B cell (primary cell): ENCODE measurements around the gene CAMTA2. TPM values are rescaled to one million over a fixed set of nuclear protein-coding genes. Genes with fewer than 3 reads are reported as not detected.

ENCODE experiments used
- ATAC-seq: fragments of 200-7000 bp; cut with Tn5 transposase; one replicate; pipeline ENCODE4 v1.10.0; 2021; ENCODE audit warnings: low read depth, mild to moderate bottlenecking, moderate number of reproducible peaks, moderate library complexity
- CTCF ChIA-PET: fragments of 350-600 bp; sonication (Branson Sonifier 250); formaldehyde crosslinking; loops from one replicate; lab custom pipeline; 2021; ENCODE audit warnings: antibody characterized with exemption, inconsistent platforms; lab: Charles Lee
- POLR2A ChIA-PET: fragments of 350-600 bp; sonication (Branson Sonifier 250); formaldehyde crosslinking; loops from one replicate; lab custom pipeline; 2021; ENCODE audit warnings: antibody characterized with exemption; lab: Charles Lee
- DNase-seq: peaks from one replicate; pipeline ENCODE4 v3.0.0; 2013
- H2AFZ ChIP-seq: 2 replicates; pipeline ENCODE4 v1.6.1; 2012; ENCODE audit warnings: mild to moderate bottlenecking, low read depth, low read length; ENCODE audit not compliant: insufficient read depth, poor library complexity, severe bottlenecking
- H3K27ac ChIP-seq, 2 donors: 1 replicate in 1 of 2; 2 replicates in 1 of 2; pipeline ENCODE4 v1.5.1; 2012 to 2013; ENCODE audit warnings: low read length in 2 of 2, mild to moderate bottlenecking in 2 of 2, moderate library complexity in 1 of 2
- H3K27me3 ChIP-seq, 4 experiments: fragments of 200-600 bp in 1 of 4; sonication (generic) in 1 of 4; replicated peaks in 1 of 4; 1 replicate in 2 of 4; 2 replicates in 2 of 4; pipeline versions ENCODE4 v1.6.1 to v1.7.0; 2013 to 2016; ENCODE audit warnings: low read length in 3 of 4, mild to moderate bottlenecking in 2 of 4, mixed read lengths in 1 of 4, moderate library complexity in 1 of 4; ENCODE audit not compliant: insufficient read depth in 4 of 4, control insufficient read depth in 3 of 4; ENCODE audit errors: control extremely low read depth in 1 of 4
- H3K36me3 ChIP-seq, 2 experiments: replicated peaks in 1 of 2; 1 replicate in 1 of 2; 2 replicates in 1 of 2; pipeline versions ENCODE4 v1.6.1 to v1.7.1; 2013; ENCODE audit warnings: low read length in 1 of 2; ENCODE audit not compliant: insufficient read depth in 2 of 2, control insufficient read depth in 1 of 2; ENCODE audit errors: control extremely low read depth in 1 of 2, extremely low read depth in 1 of 2
- H3K4me1 ChIP-seq, 2 donors: fragments of 200-600 bp in 1 of 2; sonication (generic) in 1 of 2; 1 replicate in 1 of 2; 2 replicates in 1 of 2; pipeline versions ENCODE4 v1.5.1 to v1.6.1; 2013 to 2017; ENCODE audit warnings: low read length in 2 of 2; ENCODE audit not compliant: control insufficient read depth in 2 of 2, insufficient read depth in 2 of 2
- H3K4me2 ChIP-seq: replicated peaks from 2 replicates; pipeline ENCODE3; 2012; ENCODE audit warnings: mild to moderate bottlenecking, low read depth, low read length; ENCODE audit not compliant: poor library complexity, severe bottlenecking
- H3K4me3 ChIP-seq, 5 experiments: fragments of 200-600 bp in 1 of 5; sonication (generic) in 1 of 5; 1 replicate in 3 of 5; 2 replicates in 2 of 5; pipeline versions ENCODE4 v1.5.1 to v1.7.0; 2011 to 2016; ENCODE audit warnings: low read length in 4 of 5, mild to moderate bottlenecking in 4 of 5, low read depth in 2 of 5, control low read depth in 1 of 5, moderate library complexity in 1 of 5; ENCODE audit not compliant: insufficient read depth in 1 of 5; ENCODE audit errors: control extremely low read depth in 1 of 5, extremely low read depth in 1 of 5
- H3K79me2 ChIP-seq: fragments of 200-600 bp; sonication (generic); one replicate; pipeline ENCODE4 v1.6.0; 2016; ENCODE audit warnings: low read length; ENCODE audit not compliant: control insufficient read depth, insufficient read depth
- H3K9ac ChIP-seq: fragments of 200-600 bp; sonication (generic); 2 replicates; pipeline ENCODE4 v1.6.1; 2017; ENCODE audit warnings: mild to moderate bottlenecking, low read length, moderate library complexity
- H3K9me3 ChIP-seq, 3 donors: one replicate each; pipeline versions ENCODE4 v1.6.1 to v1.7.1; 2013; ENCODE audit warnings: low read length in 2 of 3; ENCODE audit not compliant: control insufficient read depth in 2 of 3, insufficient read depth in 1 of 3; ENCODE audit errors: control extremely low read depth in 1 of 3
- H4K20me1 ChIP-seq: 2 replicates; pipeline ENCODE4 v1.6.0; 2012; ENCODE audit warnings: mild to moderate bottlenecking, low read length; ENCODE audit not compliant: insufficient read depth, control insufficient read depth, poor library complexity, severe bottlenecking
- H3K27ac Mint-ChIP-seq: one replicate; pipeline ENCODE4 v1.8.0; 2021; ENCODE audit warnings: mixed read lengths
- H3K27me3 Mint-ChIP-seq: one replicate; pipeline ENCODE4 v1.8.0; 2021; ENCODE audit warnings: mixed read lengths
- H3K4me1 Mint-ChIP-seq: one replicate; pipeline ENCODE4 v1.8.0; 2021; ENCODE audit warnings: mixed read lengths
- H3K4me3 Mint-ChIP-seq: one replicate; pipeline ENCODE4 v1.8.0; 2021; ENCODE audit warnings: mixed read lengths
- H3K9me3 Mint-ChIP-seq: one replicate; pipeline ENCODE4 v1.8.0; 2022; ENCODE audit warnings: mixed read lengths; ENCODE audit not compliant: insufficient read depth
- EZH2 ChIP-seq: IDR thresholded peaks from 2 replicates; pipeline ENCODE4 v1.6.1; 2012; ENCODE audit warnings: borderline replicate concordance, low read depth, mild to moderate bottlenecking, moderate library complexity, low read length; ENCODE audit not compliant: insufficient read depth, poor library complexity, severe bottlenecking
- WGBS: methylation state at CpG from one replicate; pipeline ENCODE4 v1.1.5; 2013; ENCODE audit warnings: missing lambda C conversion rate; ENCODE audit not compliant: insufficient coverage; 5-methylcytosine and 5-hydroxymethylcytosine counted together
- intact Hi-C: fragments of 100-400 bp; cut with micrococcal nuclease; formaldehyde crosslinking; loops from one replicate; pipeline ENCODE4 v1.10.0; 2022
- polyA plus RNA-seq: library from polyadenylated mRNA; depleted of rRNA; stranded (reverse); fragments of >200 nt; gene quantifications from 2 replicates; pipeline ENCODE4 v1.2.3, GENCODE V29; 2012
- total RNA-seq, 2 donors: library from RNA; stranded (reverse); fragments of 120-200 nt in 1 of 2; gene quantifications; 1 replicate in 1 of 2; 2 replicates in 1 of 2; pipeline versions ENCODE4 v1.2.3 to v1.2.4, GENCODE V29; 2013 to 2022
- TF ChIP-seq, protein P1 (sequence below): fragments of 200-600 bp; IDR thresholded peaks from one replicate; pipeline ENCODE4 v1.8.0; 2022; ENCODE audit warnings: antibody characterized with exemption, mild to moderate bottlenecking

CAMTA2 gene
- total and polyA plus RNA-seq, 2 donors (not counting 1 experiment from before 2014, with no cell fraction given), result 48.3 to 57.9 TPM

GRCh38 chr17:4949321-4950074 lies 38.0 kb downstream of the CAMTA2 start:
- Histone ChIP-seq H3K9ac (peak overlapping the region; percentile 97), H3K4me3 (peak overlapping the region; percentile 59 to 99 (median 96)), H3K79me2 (peaks cover 44% of the 10 kb centered on the region), H3K4me2 (peak overlapping the region; percentile 98), H3K27me3 (no peaks in the 10 kb centered on the region), H2AFZ (peak overlapping the region; percentile 97), H3K4me1 (peaks cover 31 to 39% of the 10 kb centered on the region in 2 donors), H3K27ac (peak overlapping the region; percentile 73 to 93), H3K9me3 (no peaks in the 10 kb centered on the region), H4K20me1 (peaks cover 37% of the 10 kb centered on the region), H3K36me3 (peaks cover 0 to 24% of the 10 kb centered on the region in 2 experiments)
- peak; percentile 95 for DNase-seq
- Mint-ChIP-seq H3K27ac (peak overlapping the region; percentile 99), H3K9me3 (no peaks in the 10 kb centered on the region), H3K4me1 (peaks cover 40% of the 10 kb centered on the region), H3K27me3 (no peaks in the 10 kb centered on the region), H3K4me3 (peak overlapping the region; percentile 98)
- ATAC-seq, result peak; percentile 38
- TF ChIP-seq, protein P1, sequence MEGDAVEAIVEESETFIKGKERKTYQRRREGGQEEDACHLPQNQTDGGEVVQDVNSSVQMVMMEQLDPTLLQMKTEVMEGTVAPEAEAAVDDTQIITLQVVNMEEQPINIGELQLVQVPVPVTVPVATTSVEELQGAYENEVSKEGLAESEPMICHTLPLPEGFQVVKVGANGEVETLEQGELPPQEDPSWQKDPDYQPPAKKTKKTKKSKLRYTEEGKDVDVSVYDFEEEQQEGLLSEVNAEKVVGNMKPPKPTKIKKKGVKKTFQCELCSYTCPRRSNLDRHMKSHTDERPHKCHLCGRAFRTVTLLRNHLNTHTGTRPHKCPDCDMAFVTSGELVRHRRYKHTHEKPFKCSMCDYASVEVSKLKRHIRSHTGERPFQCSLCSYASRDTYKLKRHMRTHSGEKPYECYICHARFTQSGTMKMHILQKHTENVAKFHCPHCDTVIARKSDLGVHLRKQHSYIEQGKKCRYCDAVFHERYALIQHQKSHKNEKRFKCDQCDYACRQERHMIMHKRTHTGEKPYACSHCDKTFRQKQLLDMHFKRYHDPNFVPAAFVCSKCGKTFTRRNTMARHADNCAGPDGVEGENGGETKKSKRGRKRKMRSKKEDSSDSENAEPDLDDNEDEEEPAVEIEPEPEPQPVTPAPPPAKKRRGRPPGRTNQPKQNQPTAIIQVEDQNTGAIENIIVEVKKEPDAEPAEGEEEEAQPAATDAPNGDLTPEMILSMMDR, result no peak
- TF ChIP-seq EZH2, result no peak
- under 1% methylated on average over 46 of the region's 75 CpGs for WGBS
- ChIA-PET CTCF (interaction anchor here (1.1 to 3.0 kb wide), 3 partner anchors 10 to 39 kb away, joined by 3 to 16 read pairs (median 8); partner anchors contain the start of genes RNF167, SLC25A11 and SPAG7), POLR2A (interaction anchor here (1.0 to 4.9 kb wide), 5 partner anchors 10 to 129 kb away, joined by 3 to 81 read pairs (median 16); partner anchors contain the start of genes INCA1, KIF1C, RNF167 and SLC25A11)
- intact Hi-C loops, result loop anchor here (1.0 to 10.0 kb wide), 8 partner anchors 18 to 987 kb away; partner anchors contain the start of genes ATP2A3, CAMTA2, MED11 and SPAG7
